HG02678 (cell line): Measurements from ENCODE around the gene FAM78A.
A peak's percentile ranks its signal among the peaks of the same experiment; 100 is the strongest.
"Not testable (repeated sequence)": the region's sequence is repeated elsewhere in the genome, so short reads cannot be mapped to it uniquely, and the experiment has no call there.

ENCODE experiments used
- ATAC-seq: cut with Tn5 transposase; IDR thresholded peaks from one replicate; pipeline ENCODE4 v1.9.1; 2021; ENCODE audit warnings: mild to moderate bottlenecking, moderate library complexity; ENCODE audit not compliant: unreplicated experiment

FAM78A gene

GRCh38 chr9:131270171-131271015, 5.9 kb downstream of the FAM78A start:
- ATAC-seq = no peak

- no peak for ATAC-seq
Measured at GRCh38 chr9:131266266-131267229, 9.8 kb downstream of the FAM78A start.

GRCh38 chr9:131264231-131264630, 12.1 kb downstream of the FAM78A start:
- no peak for ATAC-seq

- no peak for ATAC-seq
Measured at GRCh38 chr9:131263701-131264100, 12.6 kb downstream of the FAM78A start.

GRCh38 chr9:131263033-131263343, 13.3 kb downstream of the FAM78A start:
- ATAC-seq = not testable (repeated sequence)

GRCh38 chr9:131262327-131263032, 13.8 kb downstream of the FAM78A start:
- peak; percentile 53 for ATAC-seq

GRCh38 chr9:131260751-131261452, 15.4 kb downstream of the FAM78A start:
- no peak for ATAC-seq

- ATAC-seq = no peak
Measured at GRCh38 chr9:131259916-131260597, 16.3 kb downstream of the FAM78A start.

GRCh38 chr9:131259432-131259898, 16.8 kb downstream of the FAM78A start:
- ATAC-seq = no peak

- no peak for ATAC-seq
Measured at GRCh38 chr9:131258698-131259431, 17.4 kb downstream of the FAM78A start.

GRCh38 chr9:131258186-131258585, 18.1 kb downstream of the FAM78A start:
- no peak for ATAC-seq

GRCh38 chr9:131257266-131258025, 18.9 kb downstream of the FAM78A start:
- no peak for ATAC-seq

GRCh38 chr9:131255676-131256197, 20.6 kb downstream of the FAM78A start:
- ATAC-seq = peak; percentile 1

GRCh38 chr9:131254626-131255025, 21.7 kb downstream of the FAM78A start:
- ATAC-seq = no peak

- no peak for ATAC-seq
Measured at GRCh38 chr9:131253891-131254491, 22.3 kb downstream of the FAM78A start.

GRCh38 chr9:131252120-131252519, 24.2 kb downstream of the FAM78A start:
- no peak for ATAC-seq

GRCh38 chr9:131246618-131247017, 29.7 kb downstream of the FAM78A start:
- no peak for ATAC-seq

- not testable (repeated sequence) for ATAC-seq
Measured at GRCh38 chr9:131244331-131244730, 32.0 kb downstream of the FAM78A start.
